HUDEP-2 (cell line): ENCODE measurements around the gene PRSS27.
"Not testable (repeated sequence)": the region's sequence is repeated elsewhere in the genome, so short reads cannot be mapped to it uniquely, and the experiment has no call there.

Experiments used
- DNase-seq, 76 experiments: peaks; one replicate each; lab custom pipeline; 2025; ENCODE audit not compliant: unreplicated experiment in 76 of 76; lab: John Stamatoyannopoulos, UW

The PRSS27 gene

DNA sequence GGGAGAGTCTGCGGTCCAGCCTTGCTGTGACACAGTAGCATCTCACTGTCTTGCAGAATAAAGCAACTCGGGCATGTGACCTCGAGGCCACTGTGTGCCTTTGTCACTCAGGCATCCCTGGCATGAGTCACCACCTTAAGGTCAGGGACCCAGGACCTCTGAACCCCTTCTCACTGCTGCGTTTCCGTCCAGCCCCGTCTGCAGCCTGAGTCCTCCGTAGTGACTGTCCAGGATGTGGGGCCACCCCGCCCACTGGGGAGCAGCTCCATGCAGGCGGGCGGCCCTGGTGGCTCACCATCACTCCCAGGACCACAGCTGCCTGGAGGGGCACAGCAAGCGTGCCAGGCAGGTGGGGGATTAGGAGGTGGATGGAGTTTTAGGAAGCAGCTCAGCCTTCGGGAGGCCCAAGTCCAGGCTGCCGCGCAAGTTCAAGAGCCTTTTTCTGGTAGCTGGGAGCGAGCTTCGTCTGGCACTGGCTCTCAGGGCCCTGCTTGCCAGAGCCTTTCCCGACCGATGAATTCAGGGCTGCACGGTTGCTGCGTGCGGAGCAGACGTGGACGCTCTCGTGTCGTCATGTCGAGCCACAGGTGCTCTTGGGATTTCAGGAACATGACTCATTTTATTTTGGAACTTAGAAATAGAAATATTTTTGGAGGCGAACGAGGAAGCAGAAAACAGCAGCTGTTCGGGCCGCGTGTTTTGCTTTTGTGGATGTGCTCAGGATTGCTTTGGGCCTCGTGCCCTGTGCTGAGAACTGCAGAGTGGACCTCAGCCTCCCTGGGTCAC is 20.9 kb downstream of the PRSS27 start:
- no peak for DNase-seq

DNA sequence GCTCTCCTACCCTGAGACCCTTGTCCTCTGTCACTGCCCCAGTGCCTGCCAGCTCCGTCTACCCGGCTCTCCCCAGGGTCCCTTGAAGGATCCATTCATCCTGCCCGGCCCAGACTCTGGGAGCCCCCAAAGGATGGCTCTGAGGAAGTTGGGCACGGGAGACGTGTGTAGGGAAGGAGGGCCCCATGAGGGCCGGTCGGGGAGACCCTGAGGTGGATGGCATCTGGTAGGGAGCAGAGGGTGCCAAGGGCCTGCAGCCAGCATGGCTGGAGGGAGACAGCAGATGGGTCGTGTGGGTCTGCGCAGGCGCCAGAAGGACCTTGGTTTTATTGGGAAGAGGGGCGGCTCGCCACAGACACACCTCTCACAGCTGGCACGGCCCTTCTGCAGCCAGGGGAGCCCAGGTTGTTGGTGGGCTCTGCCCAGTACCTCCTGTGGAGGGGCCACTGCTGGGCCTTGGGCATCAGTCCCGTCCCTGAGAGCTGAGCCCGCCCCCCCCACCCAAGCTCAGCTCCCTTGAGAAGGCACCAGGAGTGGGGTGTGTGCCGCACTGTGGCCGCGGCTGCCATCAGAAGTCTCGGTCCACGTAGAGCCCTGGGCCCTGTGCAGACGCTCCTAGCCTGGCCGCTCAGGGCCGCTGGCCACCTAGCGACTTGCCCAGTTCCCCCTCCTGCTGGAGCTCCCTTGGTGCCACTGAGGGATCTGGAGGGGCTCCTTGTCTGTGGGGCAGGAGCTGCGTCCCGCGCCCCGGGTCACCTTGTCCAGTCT is 21.7 kb downstream of the PRSS27 start:
- no peak for DNase-seq

- no peak for DNase-seq
These were observed 22.5 kb downstream of the PRSS27 start for GRCh38 chr16:2697401-2697948.

DNA sequence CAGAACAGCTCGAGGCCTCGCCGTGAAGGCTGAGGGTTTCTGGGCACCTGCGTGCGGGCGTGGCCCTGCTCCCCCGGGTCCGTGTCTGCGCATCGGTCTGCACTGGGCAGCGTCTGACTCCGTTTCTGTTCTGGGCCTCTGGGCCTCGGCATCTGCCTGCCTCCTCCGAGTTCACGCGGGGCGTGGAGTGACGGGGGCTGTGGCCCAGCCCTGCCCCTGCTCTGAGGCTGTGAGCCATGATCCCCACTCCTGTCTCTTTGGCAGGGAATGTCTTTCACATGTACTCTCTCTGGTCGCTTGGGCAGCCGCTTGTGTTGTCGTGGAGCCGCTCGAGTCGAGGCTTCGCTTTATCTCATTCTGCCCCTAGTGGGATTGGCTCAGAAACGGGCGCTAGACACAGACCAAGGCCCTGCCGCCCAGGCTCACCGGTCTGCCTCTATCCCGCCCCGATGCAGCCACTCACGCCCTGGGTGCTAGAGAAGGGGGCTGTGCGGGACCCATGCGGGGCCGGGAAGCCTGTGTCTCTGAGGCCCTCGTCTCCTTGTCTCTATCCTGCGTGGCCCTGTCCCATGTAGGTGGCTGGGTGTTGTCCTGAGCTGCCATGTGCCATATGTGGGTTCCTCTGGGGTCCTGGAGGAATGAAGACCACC is 23.3 kb downstream of the PRSS27 start:
- not testable (repeated sequence) for DNase-seq

DNA sequence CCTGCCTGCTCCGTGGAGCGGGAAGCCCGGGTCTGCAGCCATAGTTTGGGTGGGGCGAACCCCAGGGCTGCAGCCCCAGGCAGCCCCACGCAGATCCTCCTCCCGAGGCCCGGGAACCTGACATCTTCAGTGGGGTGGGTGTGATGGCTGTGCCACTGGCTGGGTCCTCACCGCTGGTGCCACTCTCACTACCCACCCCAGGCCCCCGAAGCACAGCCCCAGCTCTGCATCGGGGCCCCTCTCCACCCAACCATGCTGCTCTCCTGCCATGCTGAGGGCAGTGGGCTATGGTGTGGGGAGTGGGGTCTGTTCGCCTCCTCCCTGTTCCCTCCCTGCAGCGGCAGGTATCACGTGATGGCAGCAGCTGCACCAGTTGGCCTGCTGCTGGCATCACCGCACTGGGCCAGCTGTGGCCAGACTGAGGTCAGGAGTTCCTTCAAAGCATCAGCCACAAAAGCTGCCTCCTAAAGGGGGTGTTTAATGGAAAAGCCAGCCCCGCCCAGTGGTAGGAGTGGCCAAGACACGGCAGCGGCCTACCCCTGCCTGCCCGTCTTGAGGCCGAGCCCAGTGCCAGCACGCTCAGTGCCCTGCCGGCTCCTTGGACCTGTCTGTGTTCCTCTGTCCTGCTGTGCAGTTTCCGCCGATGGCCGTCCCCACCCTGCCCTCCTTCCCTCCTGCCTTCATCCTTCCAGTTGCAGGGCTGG is 26.9 kb downstream of the PRSS27 start:
- peak in 2 of 76 experiments; percentile 15 to 16 for DNase-seq

DNA sequence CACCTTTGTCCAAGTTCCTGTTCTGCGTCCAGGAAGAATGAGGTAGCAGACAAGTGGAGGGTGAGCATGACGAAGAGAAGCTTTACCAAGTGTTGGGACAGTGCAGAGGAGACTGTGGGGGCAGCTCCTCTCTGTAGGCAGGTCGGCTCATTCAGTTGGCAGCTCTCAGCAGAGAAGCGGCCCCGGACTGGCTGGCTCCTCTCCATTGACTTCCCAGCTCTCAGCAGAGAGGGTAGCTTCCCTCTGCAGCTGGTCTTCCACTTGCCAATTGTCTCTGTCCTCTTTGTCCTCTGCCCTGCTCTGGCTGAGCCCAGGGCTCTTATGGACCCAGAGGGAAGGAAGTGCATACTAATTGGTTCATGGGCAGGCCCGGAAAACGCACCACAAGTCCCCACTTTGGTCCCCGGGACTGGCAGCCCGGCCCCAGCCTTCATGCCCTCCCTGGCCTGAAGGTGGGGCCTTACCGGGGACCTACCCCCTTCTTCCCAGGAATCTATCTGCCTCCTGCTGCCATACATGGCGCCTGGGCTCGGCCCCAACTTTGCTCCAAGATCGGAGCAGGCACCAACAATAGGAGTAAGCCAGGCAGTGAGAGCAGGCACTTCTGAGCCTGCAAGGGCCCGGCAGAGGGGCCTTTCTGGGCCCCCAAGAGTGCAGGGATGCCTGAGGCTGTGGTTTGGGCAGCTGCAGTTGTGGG is 27.6 kb downstream of the PRSS27 start:
- DNase-seq = no peak

DNA sequence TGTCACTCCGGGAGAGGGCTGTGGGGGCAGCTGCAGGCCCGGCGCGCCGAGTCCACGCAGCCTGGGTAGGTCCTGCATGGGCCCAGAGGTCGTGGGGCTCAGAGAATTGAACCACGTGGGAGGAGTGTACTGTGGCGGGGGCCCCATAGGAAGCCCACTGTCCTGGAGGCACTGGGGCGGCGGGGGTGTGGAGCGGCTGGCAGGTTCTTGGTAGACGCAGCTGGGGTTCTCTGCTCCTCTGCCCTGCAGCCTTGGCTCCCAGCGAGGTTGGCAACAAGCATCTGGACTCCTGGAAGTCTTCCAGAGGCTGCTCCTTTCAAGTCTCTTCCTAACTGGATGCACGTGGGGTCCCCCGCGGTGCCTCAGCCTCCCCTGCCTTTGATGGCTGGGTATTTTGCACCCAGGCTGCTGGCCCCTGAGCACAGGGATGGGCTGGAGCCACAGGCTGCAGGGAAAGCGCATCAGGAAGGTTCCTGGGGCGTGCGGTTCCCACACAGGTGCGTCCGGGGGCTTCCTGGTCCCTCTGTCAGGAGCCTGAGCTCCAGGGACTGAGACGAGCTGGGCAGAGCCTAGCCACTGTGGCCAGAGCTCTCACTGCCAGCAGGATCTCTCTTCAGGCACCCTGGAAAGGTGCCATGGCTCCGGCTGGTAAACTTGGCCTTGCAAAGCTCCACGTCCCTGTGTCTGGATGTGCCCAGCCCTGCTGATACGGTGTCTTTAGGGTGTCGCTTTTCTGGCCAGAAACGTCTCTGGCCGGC is 28.4 kb downstream of the PRSS27 start:
- no peak for DNase-seq

- no peak for DNase-seq
These were observed 29.2 kb downstream of the PRSS27 start for GRCh38 chr16:2690852-2691251.

GRCh38 chr16:2689968-2690801 is 29.8 kb downstream of the PRSS27 start:
- no peak for DNase-seq

DNA sequence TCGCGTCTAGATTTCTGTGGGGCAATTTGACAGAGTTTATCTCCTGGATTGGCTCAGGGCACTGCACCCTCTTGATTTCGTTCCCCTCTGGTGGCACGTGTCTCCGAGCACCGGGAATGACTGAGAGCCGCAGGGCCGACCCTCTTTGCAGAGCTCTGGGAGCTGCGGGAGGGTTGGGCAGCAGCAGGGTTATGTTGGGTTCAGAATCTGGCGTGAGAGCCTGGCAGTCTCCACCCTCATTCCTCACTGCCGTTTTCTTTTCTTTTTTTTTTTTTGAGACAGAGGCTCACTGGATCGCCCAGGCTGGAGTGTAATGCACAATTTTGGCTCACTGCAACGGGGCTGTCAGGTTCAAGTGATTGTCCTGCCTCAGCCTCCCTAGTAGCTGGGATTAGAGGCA is 30.6 kb downstream of the PRSS27 start:
- not testable (repeated sequence) for DNase-seq

DNA sequence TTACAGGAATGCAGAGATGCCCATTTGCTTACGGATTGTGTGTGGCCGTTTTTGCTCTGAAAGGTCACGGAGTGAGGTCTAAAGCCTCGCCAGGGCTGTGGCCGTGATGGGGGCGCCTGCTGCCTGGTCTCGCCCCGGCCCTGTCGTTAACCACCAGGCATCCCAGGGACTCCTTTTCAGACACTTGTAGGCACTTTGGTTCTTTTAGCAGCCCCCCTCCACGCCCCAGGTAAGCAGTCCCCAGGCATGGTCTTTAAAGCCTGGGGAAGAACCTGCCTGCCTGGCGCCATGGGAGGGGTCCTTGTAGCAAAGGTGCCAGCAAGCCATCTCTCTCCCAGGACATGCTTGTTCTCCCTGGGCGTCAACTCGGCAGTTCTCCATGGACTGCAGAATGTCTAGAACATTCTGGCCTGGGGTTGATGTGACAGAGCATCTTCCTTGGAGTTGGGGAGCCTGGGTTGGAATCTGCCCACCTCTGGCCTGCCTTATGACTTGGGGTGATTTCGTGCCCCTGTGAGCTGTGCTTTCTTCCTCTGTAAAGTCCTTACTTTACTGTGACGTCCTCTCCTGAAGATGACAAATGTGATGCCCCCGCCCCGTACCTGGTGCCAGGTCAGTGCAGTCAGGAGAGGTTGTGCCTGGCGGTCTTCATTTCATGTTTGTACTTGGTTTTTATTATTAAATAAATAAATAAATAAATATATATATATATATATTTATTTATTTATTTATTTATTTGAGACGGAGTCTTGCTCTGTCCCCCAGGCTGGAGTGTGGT is 32.3 kb downstream of the PRSS27 start:
- no peak for DNase-seq

- DNase-seq = peak in 67 of 76 experiments; percentile 5 to 74 (median 41)
These were observed 33.0 kb downstream of the PRSS27 start for GRCh38 chr16:2686912-2687507.

- DNase-seq = not testable (repeated sequence)
These were observed 33.9 kb downstream of the PRSS27 start for GRCh38 chr16:2686075-2686474.

GRCh38 chr16:2683041-2683440 is 37.0 kb downstream of the PRSS27 start:
- DNase-seq = peak in 1 of 76 experiments; percentile 3

- DNase-seq = peak in 74 of 76 experiments; percentile 46 to 97 (median 92)
These were observed 37.6 kb downstream of the PRSS27 start, which contains the start of gene KCTD5 for GRCh38 chr16:2682209-2683021. Gene KCTD5, plus strand, starts transcription at chr16:2682523. Its CDS starts 26 bp downstream, at chr16:2682549.

GRCh38 chr16:2680360-2680759 is 39.7 kb downstream of the PRSS27 start:
- DNase-seq = peak in 9 of 76 experiments; percentile 6 to 33 (median 24)
